ENCODE measurements around the gene KIF26A.

GRCh38 chr14:104164041-104164440 is 25.7 kb downstream of the KIF26A start:
- TF ChIP-seq CTCF (conservative IDR thresholded peaks at IDR 0.05) (no peak), ZFX (IDR thresholded peaks at IDR 0.05) (no peak)
